AG10803 (cell line): ENCODE results near the gene NEDD4L.
A peak's percentile ranks its signal among the peaks of the same experiment; 100 is the strongest.

Experiments
- DNase-seq: peaks from one replicate; pipeline ENCODE4 v3.0.0; 2010; ENCODE audit warnings: low read depth
- H3K4me3 ChIP-seq: 2 replicates; pipeline ENCODE4 v1.5.1; 2011; ENCODE audit warnings: mild to moderate bottlenecking, low read length, control low read depth
- CTCF ChIP-seq: conservative IDR thresholded peaks from 2 replicates; pipeline ENCODE4 v1.5.1; 2011; ENCODE audit warnings: mild to moderate bottlenecking, low read length, control low read depth, inconsistent platforms

NEDD4L gene

DNA sequence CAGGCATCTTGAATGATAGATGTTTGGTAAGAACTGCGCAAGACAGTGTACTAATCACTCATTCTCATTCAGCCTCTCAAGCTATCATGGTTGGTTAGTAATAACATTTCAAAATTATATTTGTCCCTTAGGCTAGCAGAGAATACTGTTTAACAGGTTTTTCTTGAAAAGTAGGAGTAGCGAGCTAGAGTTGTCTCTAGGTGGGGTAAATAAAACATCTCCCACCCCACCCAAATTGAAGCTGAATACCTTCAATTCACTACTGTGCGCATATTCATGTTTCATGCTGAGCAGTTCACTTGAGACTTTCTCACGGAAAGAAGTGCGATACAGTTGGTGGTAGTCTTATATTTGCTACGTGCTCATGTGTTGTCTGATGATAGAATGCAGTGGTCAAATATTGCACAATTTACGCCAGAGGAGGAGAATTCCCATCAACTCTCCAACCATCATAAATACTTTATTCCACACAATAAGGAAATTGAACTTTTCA lies 49.3 kb downstream of the NEDD4L start:
- DNase-seq, result no peak
- TF ChIP-seq CTCF, result no peak
- no peak overlapping the region for H3K4me3 ChIP-seq

- no peak for TF ChIP-seq CTCF
- DNase-seq, result no peak
- no peak overlapping the region for H3K4me3 ChIP-seq
Measured at GRCh38 chr18:58095222-58095621, 51.2 kb downstream of the NEDD4L start.

DNA sequence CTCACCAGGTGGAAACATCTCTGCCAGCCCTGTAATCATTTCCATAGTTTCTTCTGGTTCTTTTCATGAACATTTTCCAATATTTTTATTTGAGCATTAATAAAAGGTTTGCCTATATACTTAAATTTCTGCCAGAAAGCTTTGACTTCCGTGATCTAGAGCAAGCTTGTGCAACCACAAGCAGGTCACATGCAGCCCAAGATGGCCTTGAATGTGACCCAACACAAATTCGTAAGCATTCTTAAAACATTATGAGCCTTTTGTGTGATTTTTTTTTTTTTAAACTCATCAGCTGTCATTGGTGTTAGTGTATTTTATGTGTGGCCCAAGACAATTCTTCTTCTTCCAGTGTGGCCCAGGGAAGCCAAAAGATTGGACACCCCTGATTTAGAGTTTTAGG lies 51.6 kb downstream of the NEDD4L start:
- no peak overlapping the region for H3K4me3 ChIP-seq
- TF ChIP-seq CTCF, result no peak
- no peak for DNase-seq

DNA sequence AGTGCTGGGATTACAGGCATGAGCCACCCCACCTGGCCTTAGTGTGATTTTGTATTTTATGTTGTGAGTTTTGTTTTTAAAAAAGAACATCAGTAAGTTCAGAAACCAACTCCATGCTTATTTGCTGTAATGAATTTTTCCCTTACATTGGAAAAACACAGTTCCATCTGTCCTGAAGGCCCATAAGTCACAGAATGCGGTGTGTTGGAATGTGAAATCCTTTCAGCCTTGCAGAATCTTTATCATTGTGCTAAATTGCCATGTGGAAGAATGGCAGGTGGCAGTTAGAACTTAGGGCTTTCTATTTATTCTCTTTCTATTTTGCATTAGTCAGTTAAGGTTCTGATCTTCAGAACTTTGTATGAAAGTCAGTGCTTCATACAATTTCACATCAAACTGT lies 52.6 kb downstream of the NEDD4L start:
- no peak for DNase-seq

DNA sequence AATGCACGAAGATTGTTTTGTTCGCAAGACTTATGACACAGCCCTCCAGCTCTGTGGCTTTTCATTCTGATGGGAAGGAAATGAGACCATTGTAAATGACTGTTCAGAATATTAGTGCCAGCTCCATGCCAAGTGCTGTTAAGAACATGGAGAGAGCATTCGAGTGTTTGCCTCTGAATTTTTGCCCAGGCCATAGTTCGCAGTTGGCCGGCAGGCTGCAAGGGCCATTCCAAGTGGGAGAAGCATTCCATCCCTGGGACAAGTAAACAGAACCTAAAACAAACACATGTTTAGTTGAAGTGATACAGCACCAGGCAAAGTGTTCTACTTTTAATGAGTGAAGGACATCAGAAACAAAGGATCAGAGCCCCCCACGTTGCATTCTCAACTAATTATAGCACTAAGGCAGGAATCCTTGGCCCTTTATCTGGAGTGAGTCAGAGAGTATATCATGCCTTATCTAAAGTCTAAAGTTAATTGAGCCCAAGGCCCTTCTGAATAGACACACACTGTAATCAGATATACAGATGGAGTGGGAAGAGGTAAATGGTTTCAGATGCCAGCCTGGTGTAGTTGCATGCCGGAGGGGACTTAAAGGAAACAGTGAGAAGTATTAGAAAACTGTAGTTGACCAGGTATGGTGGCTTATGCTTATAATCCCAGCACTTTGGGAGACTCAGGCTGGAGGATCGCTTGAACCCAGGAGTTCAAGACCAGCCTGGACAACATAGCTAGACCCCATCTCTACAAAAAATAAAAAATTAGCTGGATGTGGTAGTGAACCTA lies 53.3 kb downstream of the NEDD4L start:
- H3K4me3 ChIP-seq, result no peak overlapping the region
- no peak for TF ChIP-seq CTCF
- DNase-seq, result no peak

More for the DNA sequence above, 52.6 kb downstream of the NEDD4L start:
- no peak for TF ChIP-seq CTCF
- no peak overlapping the region for H3K4me3 ChIP-seq

DNA sequence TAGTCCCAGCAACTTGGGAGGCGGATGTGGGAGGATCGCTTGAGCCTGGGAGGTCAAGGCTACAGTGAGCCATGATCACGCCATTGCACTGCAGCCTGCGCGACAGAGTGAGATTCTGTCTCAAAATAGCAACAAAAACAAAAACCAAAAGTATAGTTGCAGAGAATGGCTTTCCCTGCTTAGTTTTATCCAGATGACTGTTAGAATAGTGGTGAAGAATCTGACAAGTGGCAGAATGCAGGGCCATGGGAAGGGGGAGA lies 53.8 kb downstream of the NEDD4L start:
- H3K4me3 ChIP-seq, result no peak overlapping the region
- DNase-seq, result no peak
- no peak for TF ChIP-seq CTCF

DNA sequence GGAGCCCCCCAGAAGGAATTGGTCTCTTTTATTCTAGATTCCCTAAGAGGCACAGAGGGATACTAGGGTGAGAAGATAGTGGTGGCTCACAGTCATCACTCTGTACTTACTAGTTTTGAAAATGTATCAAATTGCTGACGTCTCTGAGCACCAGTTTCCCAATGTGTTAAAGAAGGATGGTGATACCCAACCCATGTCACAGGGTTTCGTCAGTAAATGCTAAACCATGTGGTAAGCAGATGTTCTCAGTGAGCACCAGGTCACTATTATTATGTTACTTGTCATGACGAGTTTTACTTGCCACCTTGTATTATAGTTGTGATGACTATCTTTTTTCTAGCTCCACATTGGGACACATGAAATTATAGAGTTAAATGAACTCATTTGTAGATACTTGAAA lies 54.7 kb downstream of the NEDD4L start:
- TF ChIP-seq CTCF, result no peak
- peak; percentile 19 for DNase-seq
- H3K4me3 ChIP-seq, result no peak overlapping the region
